Measurements from ENCODE around the gene DDR2.
"Not testable (repeated sequence)": the region's sequence is repeated elsewhere in the genome, so short reads cannot be mapped to it uniquely, and the experiment has no call there.

DDR2 gene

GRCh38 chr1:162727493-162727892 is 95.2 kb downstream of the DDR2 start:
- DNase-seq = not testable (repeated sequence)

GRCh38 chr1:162728573-162728972 is 96.3 kb downstream of the DDR2 start:
- DNase-seq = no peak

GRCh38 chr1:162729195-162729774 is 97.0 kb downstream of the DDR2 start:
- not testable (repeated sequence) for DNase-seq

GRCh38 chr1:162732094-162732493 is 99.8 kb downstream of the DDR2 start:
- no peak for DNase-seq

- no peak for DNase-seq
Measured at GRCh38 chr1:162732566-162733335, 100.5 kb downstream of the DDR2 start.

GRCh38 chr1:162733336-162733590 is 101.0 kb downstream of the DDR2 start:
- no peak for DNase-seq

- no peak for DNase-seq
Measured at GRCh38 chr1:162734047-162734446, 101.8 kb downstream of the DDR2 start.

- DNase-seq = no peak
Measured at GRCh38 chr1:162736184-162736583, 103.9 kb downstream of the DDR2 start.

- no peak for DNase-seq
Measured at GRCh38 chr1:162736633-162737067, 104.4 kb downstream of the DDR2 start.

- DNase-seq = no peak
Measured at GRCh38 chr1:162740755-162741154, 108.5 kb downstream of the DDR2 start.

- DNase-seq = no peak
Measured at GRCh38 chr1:162741574-162741973, 109.3 kb downstream of the DDR2 start.

- not testable (repeated sequence) for DNase-seq
Measured at GRCh38 chr1:162746264-162746942, 114.1 kb downstream of the DDR2 start.

- no peak for DNase-seq
Measured at GRCh38 chr1:162753001-162753658, 120.9 kb downstream of the DDR2 start.

- no peak for DNase-seq
Measured at GRCh38 chr1:162753998-162754585, 121.8 kb downstream of the DDR2 start.

GRCh38 chr1:162755306-162755705 is 123.0 kb downstream of the DDR2 start:
- no peak for DNase-seq

GRCh38 chr1:162756523-162756922 is 124.3 kb downstream of the DDR2 start:
- no peak for DNase-seq

GRCh38 chr1:162757476-162757875 is 125.2 kb downstream of the DDR2 start:
- no peak for DNase-seq

- DNase-seq = no peak
Measured at GRCh38 chr1:162765788-162766187, 133.5 kb downstream of the DDR2 start.

GRCh38 chr1:162772571-162773154 is 140.4 kb downstream of the DDR2 start:
- DNase-seq = no peak

GRCh38 chr1:162774007-162774406 is 141.7 kb downstream of the DDR2 start:
- no peak for DNase-seq

GRCh38 chr1:162779043-162779442 is 146.8 kb downstream of the DDR2 start:
- DNase-seq = no peak

GRCh38 chr1:162782671-162783070 is 150.4 kb downstream of the DDR2 start:
- no peak for DNase-seq

GRCh38 chr1:162784926-162785325 is 152.7 kb downstream of the DDR2 start:
- DNase-seq = not testable (repeated sequence)

Measured in NCI-H2081 (cell line).